Fibroblast of skin of scalp (primary cell): ENCODE data around the gene MYLK.
"Not testable (repeated sequence)": the region's sequence is repeated elsewhere in the genome, so short reads cannot be mapped to it uniquely, and the experiment has no call there.

Experiments used
- DNase-seq: peaks from one replicate; pipeline ENCODE4 v3.0.0-alpha.2; 2013

MYLK gene

DNA sequence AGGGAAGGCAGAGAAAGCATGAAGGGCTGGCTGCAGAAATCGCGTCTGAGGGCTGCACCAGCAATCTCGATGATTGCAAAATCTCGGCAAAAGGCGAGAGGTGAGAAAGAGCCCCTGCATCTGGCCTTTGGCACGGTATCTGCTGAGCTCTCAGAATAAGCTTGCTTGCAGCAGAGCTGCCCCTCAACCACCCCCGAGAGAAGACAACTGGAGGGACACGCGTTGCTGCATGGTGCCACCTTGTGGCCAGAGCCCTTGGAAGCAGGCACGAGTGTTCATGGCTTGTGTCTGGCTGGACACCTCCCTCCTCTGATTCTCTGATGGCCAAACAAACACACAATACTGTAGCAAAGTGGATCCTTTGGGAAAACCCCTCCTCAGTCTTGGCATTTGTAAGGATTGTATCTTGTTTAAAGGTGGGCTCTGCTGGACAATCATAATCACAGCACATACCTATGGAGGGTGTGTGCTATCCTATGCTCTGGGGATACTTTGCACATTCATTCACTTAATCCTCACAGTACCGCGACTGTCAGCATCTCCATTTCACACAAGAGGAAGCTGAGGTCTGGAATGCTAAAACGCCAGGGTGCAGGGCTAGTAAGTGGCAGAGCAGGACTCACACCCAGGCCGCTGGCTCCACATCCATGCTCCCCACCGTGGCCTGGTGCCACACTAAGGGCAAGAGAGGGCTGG, 164.9 kb downstream of the MYLK start:
- peak; percentile 91 for DNase-seq

DNA sequence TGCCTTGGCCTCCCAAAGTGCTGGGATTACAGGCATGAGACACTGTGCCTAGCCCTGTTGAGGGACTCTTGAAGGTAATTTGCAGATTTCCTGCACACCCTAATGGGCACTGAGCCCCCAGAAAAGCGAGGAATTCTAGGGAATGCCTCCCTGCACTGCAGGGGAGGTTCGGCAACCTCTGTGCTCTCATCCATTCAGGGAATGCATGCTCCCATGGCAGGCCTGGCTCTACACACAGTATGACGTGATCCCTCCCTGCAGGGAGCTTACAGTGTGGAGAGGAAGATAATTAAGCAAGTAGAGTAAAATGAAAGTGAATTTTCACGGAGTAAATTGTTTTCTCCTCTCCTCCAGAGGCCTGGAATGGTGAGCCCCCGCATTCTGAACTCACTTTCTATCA, 166.0 kb downstream of the MYLK start:
- peak; percentile 73 for DNase-seq

DNA sequence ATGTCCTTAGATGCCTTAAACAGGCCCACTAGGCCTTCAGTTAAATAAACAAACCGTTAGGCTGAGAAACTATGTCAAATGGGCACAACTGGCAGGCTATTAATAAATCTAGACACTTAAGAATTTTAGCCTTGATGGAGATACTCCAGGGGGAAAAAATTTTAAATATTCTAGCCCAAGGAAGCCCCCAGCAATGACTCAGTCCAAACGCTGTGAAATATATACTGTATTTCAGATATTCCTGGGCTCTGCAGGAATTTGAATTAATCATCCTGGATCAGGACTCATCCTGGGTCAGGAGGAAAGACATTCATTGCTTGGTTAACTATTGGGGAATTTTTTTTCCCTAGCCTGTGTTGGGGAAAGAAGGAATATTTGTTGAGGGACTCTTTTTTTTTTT, 166.7 kb downstream of the MYLK start:
- peak; percentile 96 for DNase-seq

DNA sequence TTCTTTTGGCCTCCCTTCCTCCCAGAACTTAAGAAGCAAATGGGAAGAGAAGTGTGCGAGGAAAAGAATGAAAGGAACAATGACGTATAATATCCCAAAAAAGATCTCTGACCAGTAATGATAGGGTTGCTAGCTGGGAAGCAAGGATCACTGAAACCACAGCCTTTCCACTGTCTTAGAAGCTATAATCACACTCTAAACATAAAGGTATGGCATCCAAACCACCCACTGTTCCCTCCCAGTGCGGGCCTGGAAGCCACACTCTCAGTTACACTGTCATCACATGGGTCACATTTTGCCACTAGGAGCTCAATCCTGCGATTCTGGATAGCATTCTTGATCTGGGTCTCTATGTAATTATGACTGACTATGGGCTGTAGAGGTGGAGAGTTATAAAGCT, 167.7 kb downstream of the MYLK start:
- peak; percentile 69 for DNase-seq

- DNase-seq, result no peak
These were observed 170.9 kb downstream of the MYLK start for GRCh38 chr3:123713211-123713610.

DNA sequence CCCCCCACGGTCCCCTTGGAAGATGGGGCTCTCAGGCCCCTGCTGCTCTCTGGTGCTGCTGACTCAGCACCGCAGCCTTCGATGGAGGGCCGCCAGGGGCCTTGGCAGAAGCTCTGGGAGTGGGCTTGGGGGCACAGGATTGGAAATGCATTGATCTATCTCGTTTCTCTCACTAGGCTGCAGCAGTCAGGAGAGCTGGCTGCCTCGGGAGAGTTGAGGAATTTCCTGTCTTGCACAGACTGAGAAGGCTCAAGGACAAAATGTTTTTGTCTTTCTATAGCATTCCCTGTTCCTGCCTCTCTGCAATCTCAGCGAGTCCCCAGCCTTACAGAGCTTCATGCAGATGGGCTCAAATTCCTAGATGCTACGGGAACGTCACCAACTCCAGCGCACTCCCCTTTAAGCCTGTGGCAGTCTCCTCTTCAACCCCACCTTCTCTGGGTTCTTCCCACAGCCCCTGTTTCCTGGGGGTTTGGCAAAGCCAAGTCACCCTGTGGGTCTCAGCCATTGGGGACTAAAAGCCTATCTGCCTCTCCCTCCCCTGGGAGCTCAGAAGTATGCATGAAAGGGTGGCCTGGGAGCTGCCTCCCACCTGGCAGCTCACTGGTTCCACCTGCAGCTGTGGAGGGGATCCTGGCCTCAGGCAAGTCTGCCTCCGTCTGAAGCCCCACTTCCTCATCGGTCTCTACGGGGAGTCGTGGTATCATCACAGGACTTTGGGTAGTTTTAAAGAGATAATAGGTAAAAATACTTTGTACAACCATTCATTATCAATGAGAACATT, 171.9 kb downstream of the MYLK start:
- peak; percentile 66 for DNase-seq

GRCh38 chr3:123711356-123711755, 172.8 kb downstream of the MYLK start:
- no peak for DNase-seq

GRCh38 chr3:123708531-123708930, 175.6 kb downstream of the MYLK start:
- no peak for DNase-seq

- DNase-seq, result not testable (repeated sequence)
These were observed 176.5 kb downstream of the MYLK start for GRCh38 chr3:123707641-123708040.

- no peak for DNase-seq
These were observed 177.3 kb downstream of the MYLK start for GRCh38 chr3:123706871-123707270.

DNA sequence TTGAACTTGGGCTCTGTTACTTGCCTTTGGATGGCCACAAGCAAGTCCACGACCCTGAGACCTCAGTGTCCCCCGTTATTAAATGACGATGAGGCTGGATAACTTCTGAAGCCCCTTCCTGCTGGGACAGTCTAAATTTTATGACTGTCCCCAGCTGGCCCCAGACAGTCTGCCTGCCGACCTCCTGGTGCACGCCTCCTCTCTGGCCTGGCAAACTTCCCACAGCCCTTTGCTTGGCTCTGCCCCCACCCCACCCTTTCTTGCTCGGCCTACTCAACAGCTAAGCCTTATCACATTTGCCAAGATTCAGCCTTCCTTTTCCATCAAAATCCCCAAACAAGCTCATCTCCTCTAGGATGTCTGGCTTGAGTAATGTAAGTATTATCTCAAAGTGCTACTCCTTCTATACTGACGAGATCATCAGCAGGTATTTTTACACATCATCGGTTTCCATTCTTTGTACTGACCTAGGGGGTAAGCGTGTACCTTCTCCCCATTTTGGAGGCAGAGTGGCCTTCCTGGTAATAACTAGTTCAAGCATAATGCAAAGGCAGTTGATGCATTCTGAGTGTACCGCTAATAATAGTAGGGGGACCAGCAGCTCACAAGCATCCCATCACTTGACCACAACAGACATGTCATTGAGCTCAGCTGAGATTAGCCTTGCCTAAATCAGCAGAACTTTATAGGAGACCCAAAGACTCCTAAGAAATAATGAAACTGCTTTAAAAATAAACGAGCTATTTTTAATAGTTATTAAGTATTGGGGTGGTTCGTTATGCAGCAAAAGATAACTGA, 178.4 kb downstream of the MYLK start:
- DNase-seq, result no peak

- DNase-seq, result not testable (repeated sequence)
These were observed 180.5 kb downstream of the MYLK start for GRCh38 chr3:123703663-123704062.

DNA sequence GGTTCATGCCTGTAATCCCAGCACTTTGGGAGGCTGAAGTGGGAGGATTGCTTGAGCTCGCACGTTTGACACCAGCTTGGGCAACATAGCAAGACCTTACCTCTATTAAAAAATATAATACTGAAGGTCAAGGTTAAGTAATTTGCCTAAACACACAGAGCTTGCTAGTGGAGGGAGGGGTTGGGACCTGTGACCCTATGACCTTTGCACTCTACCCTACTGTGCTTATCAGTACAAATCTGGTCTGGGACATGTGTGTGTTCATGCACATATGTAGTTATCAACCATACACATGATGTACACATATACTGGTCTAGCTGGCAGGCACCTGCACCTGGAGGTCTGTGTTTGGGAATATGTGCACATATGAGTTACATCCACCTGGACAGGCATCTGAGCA, 181.4 kb downstream of the MYLK start:
- DNase-seq, result no peak

GRCh38 chr3:123702057-123702456, 182.1 kb downstream of the MYLK start:
- peak; percentile 86 for DNase-seq

GRCh38 chr3:123700791-123701722, 183.1 kb downstream of the MYLK start:
- peak; percentile 56 for DNase-seq

DNA sequence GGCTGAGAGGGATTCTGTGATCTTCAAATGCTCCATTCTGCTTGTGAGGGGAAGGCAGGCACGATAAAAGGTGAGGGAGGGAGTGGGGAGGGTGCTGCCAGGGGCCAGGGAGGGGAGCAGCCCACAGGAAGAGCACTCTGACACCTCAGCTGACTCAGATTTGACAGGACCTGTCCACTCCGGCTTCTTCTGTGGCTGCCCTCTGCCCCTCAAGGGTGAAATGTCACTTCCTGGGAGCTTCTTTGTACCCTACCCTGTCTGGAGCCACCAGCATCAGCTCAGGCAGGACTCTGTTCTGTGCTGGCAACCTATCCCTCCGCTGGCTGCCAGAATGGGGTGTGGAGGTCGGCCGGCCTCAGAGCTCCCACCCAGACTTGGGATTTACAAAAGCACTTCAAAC, 185.3 kb downstream of the MYLK start:
- DNase-seq, result no peak

DNA sequence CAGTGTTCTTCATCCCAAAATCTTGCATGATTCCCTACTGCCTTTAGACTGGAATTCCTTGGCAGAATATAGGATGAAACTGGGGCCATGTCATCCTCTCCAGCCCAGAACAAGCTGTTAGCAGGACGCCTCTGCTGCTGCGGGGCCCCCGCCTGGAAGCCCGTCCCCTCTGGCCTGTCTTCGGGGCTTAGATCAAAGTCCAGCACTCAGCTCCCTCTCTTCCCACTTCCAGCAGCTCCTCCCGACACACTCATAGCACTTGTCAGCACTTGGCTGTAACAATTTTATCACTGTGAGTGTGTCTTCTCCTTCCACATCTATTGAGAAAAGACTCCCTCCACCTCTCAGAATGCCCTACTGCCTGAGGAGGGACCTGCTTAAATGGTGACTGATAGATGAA, 187.3 kb downstream of the MYLK start:
- DNase-seq, result peak; percentile 51

GRCh38 chr3:123695731-123696640, 188.1 kb downstream of the MYLK start:
- DNase-seq, result no peak

- no peak for DNase-seq
These were observed 189.0 kb downstream of the MYLK start for GRCh38 chr3:123695152-123695551.

DNA sequence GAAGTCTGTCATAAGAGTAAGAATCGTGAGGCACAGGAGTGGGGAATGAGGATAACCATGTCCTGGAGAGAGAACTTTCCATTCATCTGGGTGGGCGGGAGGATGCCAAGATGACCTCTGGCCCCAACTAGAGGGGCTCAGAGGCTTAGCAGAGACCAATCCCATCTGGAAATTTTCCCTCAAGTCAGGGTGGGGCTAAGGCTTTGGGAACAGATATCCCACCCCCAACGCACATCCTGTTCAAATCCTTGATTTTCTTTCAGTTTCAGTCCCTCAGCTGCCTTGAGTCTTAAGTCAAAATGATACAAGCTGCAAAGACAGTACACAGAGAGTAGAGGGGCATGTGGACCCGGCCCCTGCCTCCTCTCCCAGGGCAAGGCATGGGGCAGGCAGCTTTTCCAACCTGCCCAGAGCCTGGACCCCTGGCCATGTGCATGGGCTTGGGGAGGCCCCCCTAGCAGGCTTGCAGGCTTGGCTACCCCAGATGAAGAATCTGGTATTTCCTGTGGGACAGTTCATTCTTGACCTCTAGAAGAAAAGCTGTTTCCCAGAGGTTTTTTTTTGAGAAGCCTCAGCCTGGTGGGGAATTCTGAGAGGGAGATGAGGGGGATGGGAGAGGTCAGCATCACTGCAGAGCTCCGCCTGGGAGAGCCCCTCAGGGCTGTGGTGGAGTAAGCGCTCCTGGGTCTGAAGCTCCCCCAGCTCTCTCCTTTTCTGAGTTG, 189.6 kb downstream of the MYLK start:
- DNase-seq, result peak; percentile 44
